Thyroid gland (tissue), 4 donors: Measurements from ENCODE around the gene ANO9. TPM values are rescaled to one million over a fixed set of nuclear protein-coding genes. Genes with fewer than 3 reads are reported as not detected.

ENCODE experiments used
- DNase-seq, 2 donors: peaks; one replicate each; pipeline ENCODE4 v3.0.0-alpha.2; 2019
- H3K27ac ChIP-seq, 3 donors: fragments of 200-600 bp; sonication (generic); 1 replicate in 2 of 3; 2 replicates in 1 of 3; pipeline ENCODE4 v1.5.1; 2016 to 2019; ENCODE audit warnings: mild to moderate bottlenecking in 1 of 3, moderate library complexity in 1 of 3
- H3K27me3 ChIP-seq: fragments of 200-600 bp; sonication (generic); one replicate; pipeline ENCODE4 v1.5.1; 2019
- H3K36me3 ChIP-seq, 2 donors: fragments of 200-600 bp; sonication (generic); one replicate each; pipeline ENCODE4 v1.5.1; 2016 to 2019
- H3K4me1 ChIP-seq, 2 donors: fragments of 200-600 bp; sonication (generic); one replicate each; pipeline ENCODE4 v1.5.1; 2017 to 2019
- H3K4me3 ChIP-seq, 3 donors: fragments of 200-600 bp; sonication (generic); replicated peaks in 1 of 3; 1 replicate in 2 of 3; 2 replicates in 1 of 3; pipeline ENCODE4 v1.5.1; 2016; ENCODE audit warnings: mild to moderate bottlenecking in 1 of 3
- H3K9me3 ChIP-seq: fragments of 200-600 bp; sonication (generic); one replicate; pipeline ENCODE4 v1.5.1; 2017
- CTCF ChIP-seq, 6 experiments: fragments of 200-600 bp in 3 of 6; fragments of 450-650 bp in 3 of 6; sonication (generic) in 3 of 6; IDR thresholded peaks; one replicate each; pipeline ENCODE4 v1.5.1; 2016 to 2019; ENCODE audit warnings: antibody characterized with exemption in 6 of 6, mild to moderate bottlenecking in 2 of 6, inconsistent platforms in 1 of 6, moderate library complexity in 1 of 6
- POLR2A ChIP-seq, 2 donors: fragments of 450-650 bp; IDR thresholded peaks; one replicate each; pipeline ENCODE4 v1.6.1; 2017; ENCODE audit warnings: antibody characterized with exemption in 2 of 2, mild to moderate bottlenecking in 2 of 2, moderate library complexity in 1 of 2
- WGBS, 2 donors: methylation state at CpG; one replicate each; pipeline ENCODE4 v1.1.5; 2017; 5-methylcytosine and 5-hydroxymethylcytosine counted together
- intact Hi-C: fragments of 100-400 bp; cut with DNase I; formaldehyde crosslinking; loops from one replicate; pipeline ENCODE4 v1.15.1; 2023
- total RNA-seq, 4 donors: library from RNA; depleted of rRNA; stranded (reverse); fragments of >200 nt; gene quantifications; one replicate each; pipeline ENCODE4 v1.2.3, GENCODE V29; 2016

ANO9 gene
- total RNA-seq, 4 donors from 2014 or later = 3.7 to 6.4 (median 4.7) TPM

DNA sequence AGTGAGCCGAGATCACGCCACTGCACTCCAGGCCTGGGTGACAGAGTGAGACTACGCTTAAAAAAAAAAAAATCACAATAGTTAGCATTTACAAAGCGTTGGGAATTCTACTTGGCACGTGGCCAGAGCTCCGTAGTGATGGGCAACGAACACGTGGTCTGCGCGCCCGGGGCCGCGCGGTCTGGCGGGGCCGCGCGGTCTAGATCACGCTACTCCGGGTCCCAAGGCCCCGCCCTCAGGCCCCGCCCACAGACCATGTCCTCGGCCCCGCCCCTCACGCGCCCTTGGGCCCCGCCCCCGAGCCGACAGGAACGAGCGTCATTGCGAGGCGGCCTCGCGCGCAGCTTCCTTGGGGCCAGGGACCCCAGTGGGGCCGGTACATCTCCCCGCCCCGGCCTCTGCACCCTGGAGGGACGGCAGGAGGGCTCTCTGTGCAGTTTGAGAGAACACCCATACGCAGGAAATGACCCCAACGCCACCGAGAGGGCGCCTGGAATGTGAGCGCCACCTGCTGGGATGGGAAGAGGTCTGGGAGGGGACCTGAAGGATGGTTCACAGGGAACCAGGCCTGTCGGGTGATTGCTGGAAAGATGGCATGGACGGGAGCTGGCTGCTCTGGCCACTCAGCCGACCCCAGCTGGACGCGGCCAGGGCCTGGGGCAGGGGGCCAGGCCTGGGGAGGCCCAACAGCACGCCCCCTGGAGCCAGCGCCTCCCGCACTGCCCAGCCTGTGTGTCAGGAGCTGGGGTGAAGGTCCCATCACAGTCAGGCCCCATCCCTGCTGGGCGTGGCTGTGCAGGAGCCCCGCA, 6.3 kb upstream of the ANO9 start:
- H3K4me1 ChIP-seq = peaks cover 32 to 33% of the 10 kb centered on the region in 2 donors
- H3K4me3 ChIP-seq = peak overlapping the region in 2 of 3 donors; percentile 16 to 63
- no peaks in the 10 kb centered on the region for H3K27me3 ChIP-seq
- H3K9me3 ChIP-seq = no peaks in the 10 kb centered on the region
- intact Hi-C loops = no loop called here
- WGBS, 2 donors = 8 to 10% methylated on average over 23 to 24 of the region's 55 CpGs
- TF ChIP-seq POLR2A (IDR thresholded peaks at IDR 0.05) (peak in 1 of 2 donors; percentile 73), CTCF (IDR thresholded peaks at IDR 0.05) (peak; percentile 65 to 94 (median 90))
- peak overlapping the region; percentile 90 to 96 (median 92) for H3K27ac ChIP-seq
- DNase-seq = peak; percentile 95 to 96
- H3K36me3 ChIP-seq = no peaks in the 10 kb centered on the region

- no peak overlapping the region for H3K27ac ChIP-seq
- no peak overlapping the region for H3K4me3 ChIP-seq
- 76 to 91% methylated on average over 4 to 6 of the region's 7 CpGs for WGBS, 2 donors
- H3K36me3 ChIP-seq = no peaks in the 10 kb centered on the region
- no peak for TF ChIP-seq CTCF (IDR thresholded peaks at IDR 0.05)
- no peak for TF ChIP-seq POLR2A (IDR thresholded peaks at IDR 0.05)
- H3K9me3 ChIP-seq = no peaks in the 10 kb centered on the region
- no peak for DNase-seq
- intact Hi-C loops = no loop called here
- no peaks in the 10 kb centered on the region for H3K27me3 ChIP-seq
- H3K4me1 ChIP-seq = peaks cover 32 to 37% of the 10 kb centered on the region in 2 donors
These were observed 5.1 kb upstream of the ANO9 start for GRCh38 chr11:446891-447290.

- intact Hi-C loops = no loop called here
- peak; percentile 41 to 45 for DNase-seq
- WGBS, 2 donors = 66 to 70% methylated on average over 16 to 17 of the region's 20 CpGs
- no peak overlapping the region for H3K27ac ChIP-seq
- no peaks in the 10 kb centered on the region for H3K27me3 ChIP-seq
- TF ChIP-seq POLR2A (IDR thresholded peaks at IDR 0.05) = no peak
- TF ChIP-seq CTCF (IDR thresholded peaks at IDR 0.05) = no peak
- H3K4me3 ChIP-seq = no peak overlapping the region
- peaks cover 24 to 37% of the 10 kb centered on the region in 2 donors for H3K4me1 ChIP-seq
- H3K9me3 ChIP-seq = no peaks in the 10 kb centered on the region
- H3K36me3 ChIP-seq = no peaks in the 10 kb centered on the region
These were observed 4.2 kb upstream of the ANO9 start for GRCh38 chr11:445765-446588.

DNA sequence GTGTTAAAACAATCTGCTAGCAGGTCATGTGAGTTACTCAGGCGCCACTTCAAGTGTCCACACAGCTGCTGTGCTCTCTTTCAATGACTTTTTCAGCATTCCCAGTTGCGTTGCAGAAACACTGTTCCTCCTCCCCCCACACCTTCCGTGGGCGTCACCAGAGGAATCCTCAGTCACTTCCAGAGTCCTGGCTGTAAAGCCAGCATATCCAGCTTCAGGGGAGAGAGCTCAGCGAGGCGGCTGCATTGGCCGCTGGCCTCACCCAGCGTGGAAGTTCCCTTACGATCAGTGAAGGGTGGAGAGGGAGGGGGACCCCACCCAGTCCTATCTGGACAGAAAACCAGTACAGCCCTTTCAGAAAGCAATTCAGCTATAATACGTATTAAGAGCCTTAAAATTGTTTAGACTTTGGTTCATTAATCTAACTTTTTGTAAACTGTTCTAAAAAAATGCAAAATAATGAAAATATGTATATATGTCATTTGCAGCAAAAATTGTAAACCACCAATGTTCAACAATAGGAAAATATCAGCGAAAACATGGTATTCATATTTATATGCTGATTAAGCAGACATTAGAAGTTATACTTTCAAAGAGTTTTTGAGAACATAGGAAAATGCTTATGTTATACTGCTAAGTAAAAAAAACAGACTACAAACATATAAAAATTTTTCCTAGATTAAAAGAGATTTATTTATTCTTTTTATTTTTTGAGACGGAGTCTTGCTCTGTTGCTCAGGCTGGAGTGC, 2.8 kb upstream of the ANO9 start:
- no peak overlapping the region for H3K4me3 ChIP-seq
- H3K27ac ChIP-seq = peak overlapping the region; percentile 41 to 78 (median 46)
- H3K4me1 ChIP-seq = peaks cover 21 to 35% of the 10 kb centered on the region in 2 donors
- H3K36me3 ChIP-seq = no peaks in the 10 kb centered on the region
- no peaks in the 10 kb centered on the region for H3K27me3 ChIP-seq
- TF ChIP-seq CTCF (IDR thresholded peaks at IDR 0.05) (no peak), POLR2A (IDR thresholded peaks at IDR 0.05) (peak in 1 of 2 donors; percentile 52)
- H3K9me3 ChIP-seq = no peaks in the 10 kb centered on the region
- intact Hi-C loops = no loop called here
- 20 to 21% methylated on average over 12 of the region's 12 CpGs for WGBS, 2 donors
- peak; percentile 90 to 92 for DNase-seq
